ENCODE data around the gene TMEM37. TPM values are rescaled to one million over a fixed set of nuclear protein-coding genes. Genes with fewer than 3 reads are reported as not detected.

TMEM37 gene
- total RNA-seq, 2 donors from 2014 or later = 6.1 to 16.4 TPM

DNA sequence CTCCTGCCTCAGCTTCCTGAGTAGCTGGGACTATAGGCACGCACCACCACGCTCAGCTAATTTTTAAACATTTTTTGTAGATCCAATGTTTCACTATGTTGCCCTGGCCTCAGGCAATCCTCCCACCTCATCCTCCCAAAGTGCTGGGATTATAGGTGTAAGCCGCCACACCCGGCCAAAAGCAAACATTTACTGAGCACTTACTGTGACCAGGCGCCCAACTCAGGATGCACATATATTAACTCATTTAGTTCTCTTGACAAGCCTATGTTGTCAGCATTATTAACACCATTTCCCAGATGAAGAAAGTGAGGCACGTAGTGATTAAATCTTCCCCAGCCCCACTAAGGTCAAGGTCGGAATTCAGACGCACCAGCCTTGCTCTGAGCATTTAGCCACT is 41.1 kb downstream of the TMEM37 start:
- intact Hi-C loops (cut with DNase I) = no loop called here
- no peak for DNase-seq
- no peak for ATAC-seq

DNA sequence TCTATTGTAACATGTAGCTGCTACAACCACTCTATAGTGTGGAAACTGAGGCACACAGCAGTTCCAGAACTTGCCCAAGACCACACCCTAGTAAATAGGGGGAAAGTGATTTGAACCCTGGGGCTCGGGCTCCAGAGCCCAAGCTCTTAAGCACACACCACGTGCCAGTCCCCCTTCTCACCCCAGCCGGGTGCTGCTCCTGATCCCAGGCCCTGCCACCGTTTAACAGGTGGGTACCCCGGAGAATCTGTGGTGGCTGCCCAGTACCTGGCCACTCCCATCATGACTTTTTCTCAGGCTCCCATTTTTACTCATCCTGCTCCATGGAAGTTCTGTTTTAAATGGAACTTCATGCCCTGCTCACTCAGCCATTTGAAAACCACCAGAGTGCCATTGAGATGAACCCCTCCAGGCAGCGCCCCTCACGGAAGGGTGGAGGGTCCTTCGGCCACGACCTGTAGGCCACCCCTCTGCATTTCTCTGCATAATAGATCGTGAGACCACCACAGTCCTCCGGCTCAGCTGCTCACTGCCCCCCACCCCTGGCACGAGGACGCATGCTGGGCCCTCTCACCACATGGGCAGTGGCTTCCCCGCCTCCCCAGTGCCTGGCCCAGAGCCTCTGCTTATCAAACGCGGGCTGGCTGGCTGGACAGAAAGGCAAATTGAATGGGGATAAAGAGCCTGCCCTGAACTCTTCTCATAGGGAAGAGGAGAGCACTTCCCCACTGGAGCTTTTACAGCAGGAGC is 42.1 kb downstream of the TMEM37 start:
- no peak for DNase-seq
- intact Hi-C loops (cut with DNase I) = no loop called here
- ATAC-seq = no peak

DNA sequence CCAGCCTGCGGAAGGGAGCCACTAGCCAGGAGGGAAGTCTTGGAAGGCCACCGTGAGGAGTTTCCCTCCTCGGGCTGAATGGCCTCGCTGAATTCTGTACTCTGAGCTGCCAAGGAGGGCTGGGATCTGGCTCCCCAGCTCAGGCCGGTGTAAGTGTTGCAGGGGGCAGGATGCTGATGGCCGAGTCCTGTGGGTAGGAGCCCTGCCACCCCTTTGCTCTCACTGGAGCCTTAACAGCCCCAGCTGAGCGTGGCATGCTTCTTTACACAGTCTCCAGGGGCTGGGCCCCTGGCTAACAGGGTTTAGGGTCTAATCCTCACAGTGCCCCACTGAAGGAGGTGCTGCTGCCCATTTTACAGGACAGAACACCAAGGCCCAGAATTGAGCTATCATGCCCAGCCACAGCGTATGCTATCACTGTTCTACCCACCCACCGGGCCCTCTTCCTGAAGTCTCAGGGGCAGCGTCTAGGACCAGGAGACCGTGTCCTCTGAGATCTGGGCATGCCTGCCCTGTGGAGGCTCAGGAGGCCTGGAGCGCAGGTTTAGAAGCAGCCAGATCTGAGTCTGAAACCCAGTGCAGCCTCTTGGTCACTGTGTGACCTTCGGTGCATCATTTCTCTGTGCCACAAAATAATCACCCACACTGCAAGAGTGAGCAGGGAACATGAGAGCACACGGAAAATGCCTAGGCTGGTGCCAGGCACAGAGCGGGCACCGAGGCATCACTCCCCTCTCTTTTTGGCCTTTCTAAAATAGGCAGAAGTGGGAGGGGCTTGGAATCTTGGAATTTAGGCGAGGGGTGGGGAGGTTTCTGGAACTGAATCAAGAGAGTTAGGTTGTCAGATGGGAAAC is 42.9 kb downstream of the TMEM37 start:
- DNase-seq (no peak), ATAC-seq (no peak)
- intact Hi-C loops (cut with DNase I) = loop anchor here in 1 of 2 donors (5.0 kb wide), 1 partner anchor 67 kb away; no protein-coding TSS in a partner anchor

DNA sequence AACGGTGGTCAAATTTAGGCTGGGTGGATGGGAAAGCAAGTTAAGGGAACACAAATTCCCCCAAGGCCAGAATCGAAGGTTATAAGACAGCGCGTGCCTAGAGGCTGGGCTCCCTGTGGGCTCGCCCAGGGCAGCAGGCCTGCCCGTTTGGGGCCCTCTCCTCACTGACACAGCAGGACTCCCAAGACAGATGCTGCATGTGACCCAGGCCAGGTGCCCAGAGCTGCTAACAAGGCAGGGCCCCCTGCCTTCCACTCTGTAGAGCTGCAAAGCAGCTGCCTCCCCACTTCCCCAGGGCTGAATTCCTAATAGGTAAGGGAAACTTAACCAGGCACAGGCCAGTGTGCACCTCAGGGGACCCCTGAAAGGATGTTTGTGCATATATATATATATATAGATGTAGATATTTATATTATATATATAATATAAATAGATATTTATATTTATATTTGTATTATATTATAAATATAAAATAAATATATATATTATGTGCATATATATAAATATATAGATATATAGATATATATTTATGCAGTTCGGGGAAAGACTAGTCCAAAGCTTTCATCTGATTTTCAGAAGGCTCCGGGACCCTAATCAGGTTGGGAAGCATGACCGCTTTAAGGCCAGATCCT is 43.7 kb downstream of the TMEM37 start:
- intact Hi-C loops (cut with DNase I) = loop anchor here in 1 of 2 donors (5.0 kb wide), 1 partner anchor 68 kb away; no protein-coding TSS in a partner anchor
- peak in 1 of 2 donors; percentile 6 for ATAC-seq
- no peak for DNase-seq

DNA sequence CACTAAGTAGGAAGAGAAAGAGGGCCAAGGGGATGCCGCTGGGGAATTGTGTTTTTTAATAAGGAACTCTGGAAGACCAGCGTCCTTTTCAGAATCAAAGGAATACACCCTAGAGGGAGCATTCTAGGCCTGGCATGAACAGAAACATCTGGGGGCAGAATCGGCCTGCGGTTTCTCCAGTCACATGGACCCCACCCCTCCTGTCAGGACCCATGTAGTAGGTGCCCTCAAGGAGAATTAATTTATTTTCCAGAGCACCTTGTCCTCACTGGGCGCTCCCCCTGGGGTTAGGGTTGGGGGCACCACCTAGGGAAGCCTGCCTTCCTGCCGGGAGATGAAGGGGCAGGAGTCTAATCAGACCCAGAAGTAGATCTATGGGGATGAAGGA is 44.2 kb downstream of the TMEM37 start:
- ATAC-seq = no peak
- no peak for DNase-seq
- intact Hi-C loops (cut with DNase I) = loop anchor here (1.0 to 5.0 kb wide), 2 partner anchors 69 kb away; no protein-coding TSS in a partner anchor

DNA sequence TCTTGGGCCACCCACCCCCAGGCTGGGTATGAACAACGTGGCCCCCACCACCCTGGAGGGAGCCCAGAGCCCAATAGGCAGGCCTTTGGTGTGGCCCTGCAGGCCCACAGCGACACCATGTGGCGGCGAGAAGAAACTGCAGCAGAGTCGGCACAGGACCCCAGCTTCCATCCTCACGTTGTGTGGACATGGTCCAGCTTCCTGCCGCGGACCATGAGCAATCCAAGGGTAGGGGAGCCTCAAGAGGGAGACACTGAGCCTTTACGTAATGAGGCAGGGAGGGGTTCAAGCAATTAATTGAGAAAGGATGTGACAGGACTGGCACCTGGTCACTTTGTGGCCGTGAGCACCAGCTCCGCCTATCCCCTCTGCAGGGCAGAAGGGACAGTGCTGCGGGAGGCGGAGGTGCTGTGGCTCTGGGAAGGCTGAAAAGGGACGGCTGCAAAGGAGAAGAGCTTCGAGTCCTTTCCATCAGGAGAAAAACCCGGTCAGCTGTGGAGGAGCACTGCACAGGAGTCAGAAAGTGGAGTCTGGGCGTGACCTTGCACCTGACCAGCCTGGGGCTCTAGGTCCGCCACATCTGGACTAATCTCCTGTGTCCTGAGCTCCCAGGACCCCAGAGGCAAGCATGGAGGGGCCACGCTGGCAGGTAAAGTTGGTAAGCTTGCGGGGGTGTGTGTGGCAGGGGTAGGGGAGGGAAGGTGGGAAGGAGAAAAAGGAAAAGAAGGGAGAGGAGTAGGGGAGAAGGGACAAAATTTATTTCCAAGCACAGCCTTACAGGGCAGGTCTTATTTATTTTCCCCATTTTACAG is 44.9 kb downstream of the TMEM37 start:
- intact Hi-C loops (cut with DNase I) = loop anchor here (1.0 to 5.0 kb wide), 2 partner anchors 69 kb away; no protein-coding TSS in a partner anchor
- DNase-seq (peak; percentile 52), ATAC-seq (peak; percentile 73 to 83)

DNA sequence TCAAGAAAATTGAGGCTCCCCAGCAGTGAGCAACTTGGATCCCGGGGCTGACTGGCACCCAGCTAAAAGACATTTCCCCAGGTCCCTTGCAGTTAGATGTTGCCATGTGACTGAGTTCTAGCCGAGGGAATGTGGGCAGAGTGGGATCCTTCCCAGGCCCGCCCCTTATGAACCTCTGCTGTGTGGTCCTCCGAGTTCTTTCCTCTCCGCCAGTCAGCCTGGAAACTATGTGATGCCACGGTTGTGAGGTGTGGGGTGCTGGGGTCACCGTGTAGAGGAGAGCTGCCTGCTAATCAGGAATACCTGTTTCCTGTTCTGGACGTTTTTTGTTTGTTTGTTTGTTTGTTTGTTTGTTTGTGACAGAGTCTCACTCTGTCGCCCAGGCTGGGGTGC is 45.5 kb downstream of the TMEM37 start:
- intact Hi-C loops (cut with DNase I) = loop anchor here in 1 of 2 donors (5.0 kb wide), 1 partner anchor 70 kb away; no protein-coding TSS in a partner anchor
- ATAC-seq = no peak
- DNase-seq = no peak

DNA sequence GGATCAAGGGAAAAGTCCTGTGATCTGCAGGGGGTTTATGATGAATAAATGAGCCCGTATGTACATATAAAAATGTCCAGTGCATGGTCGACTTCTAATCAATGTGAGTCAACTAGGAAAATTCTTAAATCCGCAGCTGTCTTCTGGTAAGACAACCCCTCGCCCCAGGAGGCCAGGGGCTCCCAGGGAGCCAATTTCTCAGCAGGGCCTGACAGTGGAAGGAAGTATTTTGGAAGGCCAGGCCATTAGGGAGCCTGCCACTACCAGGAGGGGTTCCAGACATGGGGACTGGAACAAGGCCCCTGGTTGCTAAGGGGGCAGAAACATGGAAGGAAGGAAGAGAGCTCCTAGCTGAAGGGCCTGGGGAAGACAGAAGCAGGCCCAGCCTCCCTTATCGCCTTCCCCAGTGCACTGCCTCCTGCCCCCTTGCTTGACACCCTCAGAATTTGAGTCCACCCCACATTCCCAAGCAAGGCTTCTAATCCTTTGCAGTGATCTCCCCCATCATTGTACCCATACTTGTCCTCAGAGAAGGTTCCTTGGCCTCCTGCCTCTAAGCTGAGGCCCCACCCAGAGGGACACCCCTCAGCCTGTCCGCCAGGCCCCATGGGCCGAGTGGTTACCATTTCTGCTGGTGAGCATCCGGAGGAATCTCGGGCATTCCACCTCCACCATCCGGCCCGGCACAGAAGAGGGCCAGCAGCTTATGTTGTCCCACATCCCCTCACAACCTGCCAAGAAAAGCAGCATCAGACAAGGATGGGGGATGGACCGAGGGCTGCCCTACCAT is 46.7 kb downstream of the TMEM37 start:
- intact Hi-C loops (cut with DNase I) = loop anchor here in 1 of 2 donors (5.0 kb wide), 1 partner anchor 71 kb away; no protein-coding TSS in a partner anchor
- ATAC-seq = no peak
- DNase-seq = no peak

DNA sequence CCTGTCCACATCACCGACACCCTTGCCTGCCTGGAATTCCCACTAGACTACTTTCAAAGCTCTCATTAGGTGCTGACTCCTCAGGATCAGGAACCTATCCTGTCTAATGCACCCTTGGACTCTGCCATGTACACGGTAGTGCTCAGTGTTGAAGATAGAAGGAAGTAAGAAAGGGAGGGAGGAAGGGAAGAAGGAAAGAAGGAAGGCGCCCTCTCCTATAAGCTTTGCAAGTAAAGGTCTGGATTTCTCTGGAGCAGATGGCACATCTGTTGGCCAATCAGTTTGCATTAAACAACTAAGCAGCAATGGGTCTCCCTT is 47.3 kb downstream of the TMEM37 start:
- ATAC-seq = no peak
- intact Hi-C loops (cut with DNase I) = loop anchor here in 1 of 2 donors (5.0 kb wide), 1 partner anchor 72 kb away; no protein-coding TSS in a partner anchor
- DNase-seq = no peak

DNA sequence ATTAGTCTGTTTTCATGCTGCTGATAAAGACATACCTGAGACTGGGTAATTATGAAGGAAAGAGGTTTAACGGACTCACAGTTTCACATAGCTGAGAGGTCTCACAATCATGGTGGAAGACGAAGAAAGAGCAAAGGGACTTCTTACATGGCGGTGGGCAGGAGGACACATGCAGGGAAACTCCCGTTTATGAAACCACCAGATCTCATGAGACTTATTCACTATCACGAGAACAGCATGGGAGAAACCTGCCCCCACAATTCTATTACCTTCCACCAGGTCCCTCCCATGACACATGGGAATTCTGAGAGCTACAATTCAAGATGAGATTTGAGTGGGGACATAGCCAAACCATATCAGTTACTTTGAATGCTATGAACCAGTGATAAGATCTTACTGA is 48.5 kb downstream of the TMEM37 start:
- intact Hi-C loops (cut with DNase I) = loop anchor here in 1 of 2 donors (5.0 kb wide), 1 partner anchor 83 kb away; no protein-coding TSS in a partner anchor
- DNase-seq (no peak), ATAC-seq (no peak)

DNA sequence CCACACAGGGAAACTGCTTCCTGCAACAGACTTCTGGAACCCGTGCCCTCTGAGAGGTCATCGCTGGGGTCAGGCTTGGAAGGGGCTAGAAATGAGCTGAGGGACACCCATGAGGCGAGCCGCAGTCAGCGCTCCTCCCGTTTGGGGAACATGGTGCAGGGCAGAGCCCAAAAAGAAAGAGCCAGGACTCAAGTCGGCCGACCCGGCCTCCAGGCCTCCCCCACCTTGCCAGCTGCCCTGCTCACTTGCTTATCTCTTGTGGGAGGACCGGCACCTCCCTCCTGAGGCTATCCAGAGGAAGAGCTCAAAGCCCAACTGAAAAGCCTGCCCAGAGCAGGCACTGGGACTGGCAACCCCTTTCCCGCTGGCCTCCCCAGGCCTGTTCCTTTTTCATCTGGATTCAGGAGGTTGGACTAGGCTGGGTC is 49.1 kb downstream of the TMEM37 start:
- no peak for DNase-seq
- intact Hi-C loops (cut with DNase I) = loop anchor here in 1 of 2 donors (5.0 kb wide), 1 partner anchor 83 kb away; no protein-coding TSS in a partner anchor
- ATAC-seq = peak in 1 of 2 donors; percentile 63

DNA sequence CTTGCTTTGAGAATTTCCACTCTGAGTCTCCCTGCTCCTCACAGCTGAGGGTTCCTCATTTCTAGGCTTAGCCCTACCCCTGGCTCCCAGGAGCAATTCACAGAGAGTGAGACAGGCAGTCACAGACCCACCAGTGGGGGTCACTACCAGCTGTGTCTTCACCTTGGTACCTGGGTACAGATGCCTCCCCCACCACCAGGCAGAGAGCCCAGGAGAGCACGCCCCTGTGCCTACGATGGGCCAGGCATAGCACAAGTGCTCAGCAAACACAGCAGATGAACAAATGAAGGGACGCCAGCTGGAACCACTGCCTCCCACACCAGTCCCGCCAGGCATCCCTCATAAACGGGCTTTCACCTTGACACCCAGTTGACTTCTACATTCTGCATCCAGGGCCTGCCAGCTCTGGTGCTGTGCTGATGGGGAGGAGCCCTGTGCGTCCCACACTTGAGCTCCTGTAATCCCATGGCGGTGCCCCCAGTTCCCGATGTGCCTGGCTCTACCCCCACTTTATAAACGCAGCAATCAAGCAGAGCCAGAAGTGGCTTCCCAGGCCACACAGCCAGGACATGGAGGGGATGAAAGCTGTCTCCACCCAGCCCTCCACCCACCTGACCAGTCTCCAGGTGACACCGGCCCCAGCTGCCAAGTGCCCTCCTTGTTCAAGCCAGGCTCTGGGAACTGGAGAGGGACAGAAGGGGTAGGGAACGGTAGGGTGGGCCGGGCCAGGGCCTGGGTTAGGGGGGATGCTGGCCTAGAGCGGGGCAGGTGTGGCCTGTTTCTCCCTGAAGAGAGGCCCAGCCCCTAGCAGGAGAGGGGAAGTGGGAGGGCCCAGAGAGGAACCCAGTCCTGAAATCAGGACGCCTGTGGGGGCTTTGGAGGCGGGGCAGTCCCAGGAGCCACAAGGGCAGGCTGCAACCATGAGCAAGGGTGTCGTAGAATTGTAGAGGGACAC is 50.1 kb downstream of the TMEM37 start:
- ATAC-seq (no peak), DNase-seq (no peak)
- intact Hi-C loops (cut with DNase I) = loop anchor here in 1 of 2 donors (5.0 kb wide), 1 partner anchor 84 kb away; no protein-coding TSS in a partner anchor

DNA sequence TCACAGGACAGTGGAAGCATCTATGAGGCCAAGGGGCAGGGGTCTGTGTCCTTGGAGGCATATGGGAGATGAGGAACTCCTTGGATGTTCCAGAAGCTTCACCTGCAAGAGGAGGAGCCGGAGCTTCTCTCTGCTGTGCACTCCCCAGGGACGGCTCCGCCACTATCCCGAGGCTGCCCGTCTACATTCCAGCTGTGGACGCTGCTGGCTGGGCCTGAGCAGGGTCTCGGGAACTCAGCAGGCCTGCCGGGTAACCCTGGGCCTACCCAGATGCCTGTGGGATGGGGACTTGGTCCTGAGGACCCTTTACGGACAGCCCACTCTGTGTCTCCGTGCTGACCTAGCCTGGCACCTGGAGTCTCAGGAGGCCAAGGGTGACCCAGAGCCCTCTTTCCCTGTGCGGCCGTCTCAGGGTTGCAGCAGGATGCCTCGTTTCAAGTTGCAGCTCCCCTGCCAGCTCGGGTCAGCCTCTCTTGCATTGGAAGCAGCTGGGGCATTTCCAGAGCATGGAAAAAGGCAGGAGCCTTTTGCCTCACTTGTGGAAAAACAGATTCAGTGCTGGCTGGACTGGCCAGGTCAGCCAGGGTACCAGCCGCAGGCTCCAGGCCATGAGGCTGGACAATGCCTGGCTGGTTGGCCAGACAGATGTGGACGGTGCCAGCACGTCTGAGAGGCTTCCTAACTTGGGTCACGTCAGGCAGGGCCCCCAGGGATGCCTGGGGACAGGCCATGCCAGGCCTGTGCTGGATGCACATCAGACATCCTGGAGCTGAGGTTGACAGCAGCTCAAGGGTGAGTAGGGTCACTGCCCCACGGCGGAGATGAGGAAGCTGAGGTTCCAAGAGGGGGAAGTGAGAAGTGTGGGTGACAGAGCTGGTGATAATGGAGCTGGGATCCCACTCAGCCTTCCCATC is 51.1 kb downstream of the TMEM37 start:
- DNase-seq (peak; percentile 46), ATAC-seq (peak; percentile 34 to 63)
- intact Hi-C loops (cut with DNase I) = loop anchor here in 1 of 2 donors (5.0 kb wide), 1 partner anchor 85 kb away; no protein-coding TSS in a partner anchor

DNA sequence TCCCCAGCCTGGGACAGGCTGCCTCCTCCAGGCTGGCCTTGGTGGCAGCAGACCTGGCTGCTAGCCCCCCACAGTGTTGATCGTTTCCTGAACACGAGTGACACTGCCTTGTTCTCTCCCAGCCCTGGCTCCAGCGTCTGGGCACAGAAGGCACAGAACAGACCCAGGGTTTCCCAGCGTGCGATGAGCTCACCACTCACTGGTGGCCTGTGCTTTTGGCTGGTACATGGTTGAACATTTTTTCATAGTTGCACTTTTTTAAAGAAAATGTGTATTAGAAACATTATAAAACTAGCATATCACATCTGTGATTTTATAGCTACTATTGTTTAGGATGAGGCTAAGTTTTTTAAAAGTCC is 51.7 kb downstream of the TMEM37 start:
- DNase-seq (no peak), ATAC-seq (peak; percentile 2 to 21)
- intact Hi-C loops (cut with DNase I) = loop anchor here in 1 of 2 donors (5.0 kb wide), 1 partner anchor 86 kb away; no protein-coding TSS in a partner anchor

Data from left cardiac atrium (tissue), 4 donors.